Transverse colon (tissue), 4 donors: ENCODE measurements around the gene CIAPIN1.

ENCODE experiments used
- EP300 ChIP-seq: sonication (generic); formaldehyde crosslinking; IDR thresholded peaks from one replicate; pipeline ENCODE4 v1.6.1; 2017; ENCODE audit warnings: antibody characterized with exemption, low read depth
- POLR2A ChIP-seq: fragments of 450-650 bp; IDR thresholded peaks from one replicate; pipeline ENCODE4 v1.6.1; 2016; ENCODE audit warnings: antibody characterized with exemption, mild to moderate bottlenecking, moderate library complexity
- POLR2AphosphoS5 ChIP-seq, 3 donors: sonication (generic); formaldehyde crosslinking; IDR thresholded peaks; one replicate each; pipeline ENCODE4 v1.6.1; 2016; ENCODE audit warnings: antibody characterized with exemption in 3 of 3
- TF ChIP-seq, protein P1 (sequence below), 5 experiments: fragments of 200-600 bp in 3 of 5; fragments of 450-650 bp in 2 of 5; sonication (generic) in 3 of 5; IDR thresholded peaks; 1 replicate in 2 of 5; 2 replicates in 3 of 5; pipeline ENCODE4 v1.5.1; 2016 to 2017; ENCODE audit warnings: antibody characterized with exemption in 5 of 5, inconsistent platforms in 3 of 5, mild to moderate bottlenecking in 2 of 5, moderate library complexity in 1 of 5

DNA sequence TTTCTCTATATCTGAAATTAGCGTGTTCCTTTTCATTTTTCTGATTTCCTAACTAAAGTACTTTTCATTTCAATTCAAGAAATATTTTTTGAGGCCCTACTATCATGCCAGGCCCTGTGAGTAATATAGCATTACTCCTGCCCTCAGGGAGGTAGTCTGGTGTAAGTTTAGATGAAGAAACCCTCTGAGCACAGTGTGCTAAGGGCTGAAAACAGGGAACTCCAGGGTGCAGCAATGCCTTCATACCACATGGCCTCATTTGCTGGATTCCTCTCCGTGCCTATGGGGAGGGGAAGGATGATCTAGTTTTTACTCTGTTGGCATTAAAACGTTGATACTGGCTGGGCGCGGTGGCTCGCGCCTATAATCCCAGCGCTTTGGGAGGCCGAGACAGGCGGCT, 4.8 kb upstream of the CIAPIN1 start:
- TF ChIP-seq, protein P1, sequence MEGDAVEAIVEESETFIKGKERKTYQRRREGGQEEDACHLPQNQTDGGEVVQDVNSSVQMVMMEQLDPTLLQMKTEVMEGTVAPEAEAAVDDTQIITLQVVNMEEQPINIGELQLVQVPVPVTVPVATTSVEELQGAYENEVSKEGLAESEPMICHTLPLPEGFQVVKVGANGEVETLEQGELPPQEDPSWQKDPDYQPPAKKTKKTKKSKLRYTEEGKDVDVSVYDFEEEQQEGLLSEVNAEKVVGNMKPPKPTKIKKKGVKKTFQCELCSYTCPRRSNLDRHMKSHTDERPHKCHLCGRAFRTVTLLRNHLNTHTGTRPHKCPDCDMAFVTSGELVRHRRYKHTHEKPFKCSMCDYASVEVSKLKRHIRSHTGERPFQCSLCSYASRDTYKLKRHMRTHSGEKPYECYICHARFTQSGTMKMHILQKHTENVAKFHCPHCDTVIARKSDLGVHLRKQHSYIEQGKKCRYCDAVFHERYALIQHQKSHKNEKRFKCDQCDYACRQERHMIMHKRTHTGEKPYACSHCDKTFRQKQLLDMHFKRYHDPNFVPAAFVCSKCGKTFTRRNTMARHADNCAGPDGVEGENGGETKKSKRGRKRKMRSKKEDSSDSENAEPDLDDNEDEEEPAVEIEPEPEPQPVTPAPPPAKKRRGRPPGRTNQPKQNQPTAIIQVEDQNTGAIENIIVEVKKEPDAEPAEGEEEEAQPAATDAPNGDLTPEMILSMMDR (IDR thresholded peaks at IDR 0.05): no peak
- TF ChIP-seq POLR2A: no peak
- no peak for TF ChIP-seq EP300
- TF ChIP-seq POLR2AphosphoS5 (IDR thresholded peaks at IDR 0.05): no peak
